HUES64 (cell line): Measurements from ENCODE around the gene TP63.

Experiments
- H3K27ac ChIP-seq: 2 replicates; pipeline ENCODE4 v1.7.0; 2013; ENCODE audit warnings: low read depth, low read length, inconsistent platforms
- H3K27me3 ChIP-seq: 2 replicates; pipeline ENCODE4 v1.6.1; 2013; ENCODE audit warnings: mild to moderate bottlenecking, low read length; ENCODE audit not compliant: insufficient read depth
- H3K36me3 ChIP-seq: 2 replicates; pipeline ENCODE4 v1.6.1; 2013; ENCODE audit warnings: mild to moderate bottlenecking, low read length; ENCODE audit not compliant: insufficient read depth
- H3K4me1 ChIP-seq: 2 replicates; pipeline ENCODE4 v1.6.1; 2013; ENCODE audit warnings: mild to moderate bottlenecking, low read length, moderate library complexity; ENCODE audit not compliant: insufficient read depth
- H3K4me3 ChIP-seq: 2 replicates; pipeline ENCODE4 v1.5.1; 2013; ENCODE audit warnings: mild to moderate bottlenecking, low read length, moderate library complexity
- H3K9ac ChIP-seq: 2 replicates; pipeline ENCODE4 v1.6.1; 2013; ENCODE audit warnings: mild to moderate bottlenecking, low read depth, low read length
- H3K9me3 ChIP-seq: 2 replicates; pipeline ENCODE4 v1.6.1; 2013; ENCODE audit warnings: low read depth, low read length; ENCODE audit not compliant: insufficient read depth
- WGBS: fragments of 150-250, 120-280 bp; methylation state at CpG from one replicate; pipeline ENCODE4 v1.1.7; 2013; ENCODE audit warnings: missing lambda C conversion rate; 5-methylcytosine and 5-hydroxymethylcytosine counted together

The TP63 gene

DNA sequence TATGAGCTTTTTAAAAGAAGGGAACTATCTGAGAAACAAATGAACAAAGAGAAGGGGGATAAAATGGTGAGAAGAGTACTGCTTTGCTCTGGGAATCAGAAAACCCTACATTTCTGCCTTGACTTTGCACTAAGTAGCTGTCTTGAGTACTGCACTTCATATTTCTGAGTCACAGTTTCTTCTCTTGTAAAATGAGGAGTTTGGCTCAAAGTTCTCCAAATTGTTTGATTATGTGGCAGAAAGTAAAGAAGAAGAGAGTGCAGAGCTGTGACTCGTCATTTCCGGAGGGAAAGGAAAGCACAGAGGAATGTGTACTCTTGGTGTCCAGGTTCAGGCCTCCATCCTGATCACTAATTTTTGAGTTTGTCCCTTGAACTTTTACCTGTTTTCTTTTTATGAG, 54.7 kb downstream of the TP63 start:
- no peak overlapping the region for H3K4me3 ChIP-seq
- no peaks in the 10 kb centered on the region for H3K27me3 ChIP-seq
- no peaks in the 10 kb centered on the region for H3K4me1 ChIP-seq
- H3K9ac ChIP-seq = no peak overlapping the region
- WGBS = 91% methylated on average over 2 of the region's 2 CpGs
- H3K9me3 ChIP-seq = no peaks in the 10 kb centered on the region
- H3K27ac ChIP-seq = no peak overlapping the region
- H3K36me3 ChIP-seq = no peaks in the 10 kb centered on the region

DNA sequence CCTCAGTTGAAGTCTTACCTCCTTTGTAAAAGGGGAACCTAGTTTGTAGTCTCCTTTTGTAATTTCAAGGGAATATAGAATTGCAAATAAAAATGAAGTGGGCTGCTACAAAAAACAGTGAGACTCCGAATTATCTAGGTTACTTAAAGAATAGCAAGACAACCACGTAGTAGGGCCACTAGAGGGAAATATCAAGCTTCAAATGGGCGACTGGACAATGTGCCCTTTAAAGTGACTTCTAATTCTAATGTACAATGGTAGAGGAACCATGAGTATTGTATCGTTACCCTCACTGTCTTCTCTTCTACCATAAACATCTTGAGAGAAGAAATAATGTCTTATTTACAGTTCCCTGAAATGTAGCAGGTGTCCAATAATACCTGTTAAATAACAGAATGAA, 56.3 kb downstream of the TP63 start:
- Histone ChIP-seq H3K9me3 (no peaks in the 10 kb centered on the region), H3K4me3 (no peak overlapping the region), H3K27ac (no peak overlapping the region), H3K36me3 (no peaks in the 10 kb centered on the region), H3K4me1 (no peaks in the 10 kb centered on the region), H3K9ac (no peak overlapping the region), H3K27me3 (no peaks in the 10 kb centered on the region)
- 68% methylated on average over 3 of the region's 4 CpGs for WGBS

DNA sequence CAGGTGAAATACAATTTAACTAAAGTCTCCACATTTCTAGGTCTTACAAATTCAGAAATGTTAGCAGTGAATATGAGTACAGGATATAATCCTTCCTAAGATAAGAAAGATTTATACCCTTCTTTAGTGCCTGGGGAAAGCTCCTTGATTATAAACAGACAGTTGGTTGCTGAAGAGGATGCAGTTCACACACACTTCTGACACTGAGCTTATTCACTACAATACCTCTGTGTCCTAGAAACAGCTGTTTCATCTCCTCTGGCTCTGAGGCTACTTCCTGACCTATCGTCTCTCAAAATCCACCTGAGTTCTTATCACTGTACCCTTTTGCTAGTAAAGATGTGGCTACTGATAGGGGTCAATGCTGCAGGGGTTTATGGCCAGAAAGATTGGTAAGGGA, 57.1 kb downstream of the TP63 start:
- Histone ChIP-seq H3K4me3 (no peak overlapping the region), H3K9ac (no peak overlapping the region), H3K27ac (no peak overlapping the region), H3K9me3 (no peaks in the 10 kb centered on the region), H3K4me1 (no peaks in the 10 kb centered on the region), H3K36me3 (no peaks in the 10 kb centered on the region), H3K27me3 (no peaks in the 10 kb centered on the region)
- WGBS = 82% methylated on average over 1 of the region's 1 CpG

DNA sequence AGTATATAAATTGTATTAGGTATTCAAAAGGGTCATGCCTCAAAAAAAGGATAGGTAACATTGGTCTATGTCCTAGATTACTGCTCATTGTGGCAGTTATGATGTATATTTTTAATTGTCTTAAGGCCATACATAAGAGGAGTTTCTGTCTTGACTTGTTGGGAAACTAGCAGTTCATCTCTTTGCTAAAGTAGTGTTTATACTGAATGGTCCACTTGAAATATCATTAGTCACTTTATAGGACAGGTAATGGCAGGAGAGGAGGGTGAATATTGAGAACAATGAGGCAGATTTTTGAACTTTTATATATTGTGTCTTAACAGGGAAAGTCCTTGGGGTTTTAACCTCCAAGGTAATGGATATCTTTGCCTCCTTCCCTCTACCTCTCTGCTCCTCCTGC, 58.4 kb downstream of the TP63 start:
- no peak overlapping the region for H3K27ac ChIP-seq
- no peaks in the 10 kb centered on the region for H3K27me3 ChIP-seq
- H3K9ac ChIP-seq = no peak overlapping the region

DNA sequence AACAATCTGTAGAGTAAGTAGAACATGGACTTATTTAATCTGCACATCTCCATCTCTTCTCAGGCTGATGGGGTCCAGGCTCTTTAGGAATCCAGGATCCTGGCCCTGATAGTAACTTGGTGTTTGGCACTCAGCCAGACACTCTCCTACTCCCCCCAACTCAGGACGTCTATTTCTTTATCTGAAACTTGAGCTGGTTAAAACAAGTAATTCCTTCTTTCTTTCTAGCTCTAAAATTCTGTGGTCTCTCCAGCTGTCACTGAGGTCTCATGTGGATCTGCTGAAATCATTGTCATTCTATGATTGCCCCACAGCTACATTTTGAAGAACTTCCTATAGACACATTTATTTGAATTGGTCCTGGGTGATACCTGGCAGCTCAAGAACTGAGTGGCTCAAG, 59.0 kb downstream of the TP63 start:
- WGBS = 80% methylated on average over 1 of the region's 1 CpG
- no peaks in the 10 kb centered on the region for H3K4me1 ChIP-seq

More for the DNA sequence above, 58.4 kb downstream of the TP63 start:
- Histone ChIP-seq H3K4me3 (no peak overlapping the region), H3K4me1 (no peaks in the 10 kb centered on the region), H3K36me3 (no peaks in the 10 kb centered on the region), H3K9me3 (no peaks in the 10 kb centered on the region)

DNA sequence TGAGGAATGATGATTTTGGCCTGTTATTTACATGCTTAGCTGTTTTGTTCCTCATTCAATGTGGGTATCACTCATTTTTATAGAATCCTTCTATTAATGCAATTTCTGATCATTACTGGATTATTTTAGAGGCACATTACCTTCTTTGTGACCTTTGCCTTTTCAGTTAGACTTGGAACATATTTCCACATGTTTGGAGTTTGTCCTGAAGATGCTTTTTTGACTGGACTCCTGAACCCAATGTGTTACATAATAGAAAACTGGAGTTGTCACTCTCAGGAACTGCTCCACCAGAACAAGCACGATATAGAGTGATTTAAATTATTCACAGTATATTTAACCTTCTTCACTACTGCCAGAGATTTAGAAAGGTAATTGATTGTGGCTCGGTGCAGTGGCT, 59.5 kb downstream of the TP63 start:
- Histone ChIP-seq H3K27me3 (no peaks in the 10 kb centered on the region), H3K9ac (no peak overlapping the region), H3K4me1 (no peaks in the 10 kb centered on the region), H3K27ac (no peak overlapping the region), H3K36me3 (no peaks in the 10 kb centered on the region), H3K9me3 (no peaks in the 10 kb centered on the region), H3K4me3 (no peak overlapping the region)
- WGBS = 100% methylated on average over 1 of the region's 2 CpGs

More for the DNA sequence above, 59.0 kb downstream of the TP63 start:
- Histone ChIP-seq H3K27me3 (no peaks in the 10 kb centered on the region), H3K9ac (no peak overlapping the region), H3K9me3 (no peaks in the 10 kb centered on the region), H3K4me3 (no peak overlapping the region), H3K27ac (no peak overlapping the region), H3K36me3 (no peaks in the 10 kb centered on the region)

DNA sequence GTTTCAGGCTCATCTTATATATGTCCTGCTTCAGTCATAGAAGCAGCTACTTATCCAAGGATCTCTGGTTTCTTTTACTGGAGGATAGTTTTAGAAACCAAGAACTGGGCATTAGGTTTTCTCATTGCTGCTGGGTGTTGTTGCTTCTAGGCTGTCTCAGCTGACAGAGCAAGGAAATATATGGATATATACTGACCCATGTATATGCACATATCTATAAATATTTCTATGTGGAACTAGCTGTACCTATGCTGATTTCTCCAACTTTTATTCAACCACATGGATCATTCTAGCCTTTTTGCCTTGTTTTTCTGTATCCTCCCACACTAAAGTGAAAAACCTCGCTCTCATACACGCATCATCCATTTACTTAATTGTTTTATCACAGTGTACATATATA, 64.2 kb downstream of the TP63 start:
- Histone ChIP-seq H3K27me3 (no peaks in the 10 kb centered on the region), H3K4me3 (no peak overlapping the region), H3K4me1 (no peaks in the 10 kb centered on the region), H3K9ac (no peak overlapping the region), H3K36me3 (no peaks in the 10 kb centered on the region), H3K27ac (no peak overlapping the region), H3K9me3 (no peaks in the 10 kb centered on the region)
- WGBS = 100% methylated on average over 2 of the region's 2 CpGs

DNA sequence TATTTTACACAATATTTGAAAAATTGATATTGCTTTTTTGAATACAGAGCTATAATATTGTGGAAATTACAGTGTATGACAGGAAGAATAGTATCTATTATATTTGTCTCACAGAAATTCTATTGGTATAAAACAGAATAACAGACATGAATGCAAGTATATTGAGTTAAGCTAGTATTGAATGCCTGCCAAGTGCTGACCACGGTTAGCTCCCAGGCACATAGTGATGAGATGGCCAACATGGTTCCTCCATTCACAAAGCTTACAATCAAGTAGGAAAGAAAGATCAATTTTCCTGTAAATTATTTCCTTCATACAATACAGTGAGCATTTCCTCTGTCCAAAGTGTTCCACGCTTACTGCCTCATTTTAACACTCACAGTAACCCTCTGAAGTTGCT, 67.6 kb downstream of the TP63 start:
- no peaks in the 10 kb centered on the region for H3K27me3 ChIP-seq
- no peak overlapping the region for H3K9ac ChIP-seq
- H3K4me3 ChIP-seq = no peak overlapping the region
- WGBS = 90% methylated on average over 2 of the region's 2 CpGs
- H3K9me3 ChIP-seq = no peaks in the 10 kb centered on the region
- H3K27ac ChIP-seq = no peak overlapping the region
- H3K36me3 ChIP-seq = no peaks in the 10 kb centered on the region
- peaks cover 7% of the 10 kb centered on the region; the same call in 1 of the 2 replicates for H3K4me1 ChIP-seq

DNA sequence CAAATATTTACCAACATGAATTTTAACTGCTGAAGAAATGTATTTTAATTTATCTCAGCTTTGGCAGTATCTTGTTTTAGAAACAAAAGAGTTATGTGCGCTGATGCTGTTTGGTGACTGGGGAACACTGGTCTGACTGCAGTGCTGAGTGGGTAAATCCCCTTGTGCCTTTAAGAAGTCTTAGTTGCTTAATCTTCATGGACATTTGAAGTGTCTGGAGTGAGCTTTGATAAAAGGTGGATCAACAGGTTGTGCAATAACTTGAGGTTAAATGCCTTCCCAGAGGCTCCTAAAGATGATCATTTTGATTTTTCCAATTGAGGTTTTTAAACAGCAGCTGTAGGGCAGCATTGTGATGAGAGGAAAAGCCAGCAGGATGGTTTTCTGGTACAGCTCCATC, 68.7 kb downstream of the TP63 start:
- Histone ChIP-seq H3K4me3 (no peak overlapping the region), H3K9me3 (no peaks in the 10 kb centered on the region), H3K36me3 (no peaks in the 10 kb centered on the region), H3K27ac (no peak overlapping the region), H3K9ac (no peak overlapping the region), H3K4me1 (peaks cover 7% of the 10 kb centered on the region; the same call in 1 of the 2 replicates), H3K27me3 (no peaks in the 10 kb centered on the region)
- WGBS = 96% methylated on average over 1 of the region's 1 CpG

DNA sequence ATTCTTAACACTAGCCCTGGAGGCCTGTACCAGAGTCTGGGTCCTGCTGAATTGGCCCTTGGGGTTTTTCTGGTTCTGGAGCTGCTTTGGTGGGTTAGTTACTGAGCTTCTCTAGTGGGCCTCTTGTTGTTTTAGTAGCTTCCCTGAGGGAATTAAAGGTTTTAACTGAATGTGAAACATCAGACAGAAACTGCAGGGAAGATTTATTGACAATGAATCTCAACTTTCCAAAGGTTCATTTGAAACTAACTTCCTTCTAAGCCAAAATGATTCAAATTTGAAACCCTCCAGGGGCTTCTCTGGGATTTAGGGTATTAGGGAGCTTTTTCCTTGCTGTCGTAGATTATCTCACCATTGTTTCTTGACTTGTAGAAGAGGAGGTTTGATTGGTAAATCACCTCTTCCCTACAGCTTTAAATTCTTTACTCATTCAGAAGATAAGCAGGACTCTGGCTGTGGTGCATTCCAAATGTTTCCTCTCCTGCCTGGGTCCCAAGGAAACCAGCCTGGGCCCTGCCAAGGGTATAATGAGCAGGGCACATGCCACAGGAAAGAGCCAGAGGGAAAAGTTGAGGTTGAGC, 71.0 kb downstream of the TP63 start:
- H3K9me3 ChIP-seq = no peaks in the 10 kb centered on the region
- no peaks in the 10 kb centered on the region for H3K36me3 ChIP-seq
- H3K27me3 ChIP-seq = no peaks in the 10 kb centered on the region
- no peak overlapping the region for H3K9ac ChIP-seq
- no peak overlapping the region for H3K4me3 ChIP-seq
- H3K27ac ChIP-seq = peak overlapping the region; percentile 65; the same call in 1 of the 2 replicates
- peaks cover 7% of the 10 kb centered on the region; the same call in 1 of the 2 replicates for H3K4me1 ChIP-seq
- WGBS = no CpG with 5 or more reads among the region's 1 CpG

DNA sequence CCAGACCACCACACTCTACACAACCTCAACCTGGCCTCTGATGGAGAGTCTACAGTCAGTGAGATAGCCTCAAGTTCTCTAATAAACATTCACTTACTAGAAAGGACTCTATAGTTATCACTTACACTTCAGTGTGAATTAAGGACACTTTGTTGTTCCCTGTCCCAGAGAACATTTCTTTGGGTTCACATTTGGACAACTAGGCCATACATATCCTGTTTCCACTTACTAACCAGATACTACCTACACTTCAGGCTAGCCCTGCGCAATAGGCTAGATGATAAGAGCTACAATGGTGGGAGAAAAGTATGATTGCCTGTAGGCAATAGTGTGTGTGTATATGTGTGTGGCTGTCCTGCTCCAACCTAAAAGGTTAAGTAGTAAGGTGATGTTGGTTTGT, 72.7 kb downstream of the TP63 start:
- Histone ChIP-seq H3K4me3 (no peak overlapping the region), H3K27me3 (no peaks in the 10 kb centered on the region), H3K4me1 (peaks cover 7% of the 10 kb centered on the region; the same call in 1 of the 2 replicates), H3K36me3 (no peaks in the 10 kb centered on the region), H3K9ac (no peak overlapping the region), H3K9me3 (no peaks in the 10 kb centered on the region), H3K27ac (no peak overlapping the region)
- 94% methylated on average over 1 of the region's 1 CpG for WGBS

DNA sequence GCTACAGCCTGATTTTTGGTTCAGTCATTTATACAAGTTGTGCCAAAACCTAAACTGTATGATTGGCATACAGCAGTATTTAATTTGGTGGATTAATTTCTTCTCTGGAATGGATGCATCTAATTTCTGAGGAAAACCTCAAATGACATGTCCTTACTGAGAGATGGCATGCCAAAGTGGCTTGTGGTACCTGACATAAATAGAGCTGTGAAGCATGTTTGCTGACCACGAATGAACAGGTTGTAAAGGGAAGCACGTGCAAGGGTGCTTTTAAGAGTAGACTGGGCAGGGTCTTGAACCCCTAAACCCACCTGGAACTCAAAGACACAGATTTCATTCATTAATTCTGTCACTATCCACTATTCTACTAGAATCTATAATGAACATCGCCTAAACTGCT, 77.2 kb downstream of the TP63 start:
- WGBS = 96% methylated on average over 3 of the region's 3 CpGs
- H3K27ac ChIP-seq = no peak overlapping the region
- H3K9ac ChIP-seq = no peak overlapping the region
- no peaks in the 10 kb centered on the region for H3K27me3 ChIP-seq
- peaks cover 11% of the 10 kb centered on the region; the same call in 1 of the 2 replicates for H3K4me1 ChIP-seq
- H3K4me3 ChIP-seq = no peak overlapping the region
- no peaks in the 10 kb centered on the region for H3K36me3 ChIP-seq
- H3K9me3 ChIP-seq = no peaks in the 10 kb centered on the region
